H54 (cell line): ENCODE results near the gene SAP30BP.
"Not testable (repeated sequence)": the region's sequence is repeated elsewhere in the genome, so short reads cannot be mapped to it uniquely, and the experiment has no call there.

Experiments
- DNase-seq: peaks from one replicate; pipeline ENCODE4 v3.0.0; 2011; ENCODE audit warnings: low spot score, mixed read lengths; ENCODE audit not compliant: insufficient read length
- FAIRE-seq: peaks from 3 replicates; lab custom pipeline; 2011; peaks lifted over from hg19 to GRCh38; lab: Jason Lieb, UNC
- POLR2A ChIP-seq: IDR thresholded peaks from 2 replicates; pipeline ENCODE4 v1.6.1; 2011; ENCODE audit warnings: low read depth, mild to moderate bottlenecking, low read length

Gene SAP30BP

DNA sequence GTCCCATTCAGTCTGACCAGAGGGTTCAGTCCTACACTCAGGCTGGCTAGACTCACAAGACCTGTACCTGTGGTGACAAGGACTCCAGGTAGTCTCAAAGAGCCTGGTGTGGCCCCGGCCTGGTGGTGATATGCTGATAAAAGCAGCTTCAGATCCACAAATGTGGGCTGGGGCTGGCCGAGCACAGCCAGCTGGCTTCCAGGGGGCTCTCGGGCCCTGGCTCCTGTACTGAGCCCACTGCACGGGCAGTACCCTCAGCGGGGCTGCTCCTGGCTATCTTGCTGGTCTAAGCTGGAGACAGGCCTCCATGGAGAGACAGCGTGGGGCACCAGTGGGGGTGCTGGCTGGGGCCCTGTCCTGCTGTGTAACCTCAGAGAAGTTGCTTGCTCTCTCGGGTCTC, 29.6 kb upstream of the SAP30BP start:
- no peak for FAIRE-seq
- no peak for DNase-seq
- TF ChIP-seq POLR2A = no peak

GRCh38 chr17:75638039-75638438, 29.1 kb upstream of the SAP30BP start:
- DNase-seq, FAIRE-seq: not testable (repeated sequence)

DNA sequence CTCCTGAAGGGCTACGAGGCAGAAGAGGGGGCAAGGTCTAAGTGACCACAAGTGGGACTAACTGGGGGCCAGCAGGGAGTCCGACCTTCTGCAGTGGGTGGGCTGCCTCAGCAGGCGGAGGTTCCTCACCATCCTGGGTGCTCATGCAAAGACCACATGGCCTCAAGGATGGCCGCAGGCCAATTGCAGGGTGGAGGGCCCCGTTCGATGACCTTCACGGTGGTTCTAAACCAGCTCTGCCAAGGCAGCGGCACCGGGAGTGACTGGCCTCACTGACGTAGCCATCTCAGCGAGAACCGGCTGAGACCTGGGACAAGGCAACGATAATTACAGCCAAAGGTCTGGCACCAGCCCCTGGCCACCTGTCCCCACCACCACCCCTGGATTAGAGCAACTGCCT, 28.2 kb upstream of the SAP30BP start:
- TF ChIP-seq POLR2A = no peak
- DNase-seq (no peak), FAIRE-seq (no peak)

GRCh38 chr17:75639327-75639726, 27.8 kb upstream of the SAP30BP start:
- DNase-seq (no peak), FAIRE-seq (no peak)
- TF ChIP-seq POLR2A = no peak

DNA sequence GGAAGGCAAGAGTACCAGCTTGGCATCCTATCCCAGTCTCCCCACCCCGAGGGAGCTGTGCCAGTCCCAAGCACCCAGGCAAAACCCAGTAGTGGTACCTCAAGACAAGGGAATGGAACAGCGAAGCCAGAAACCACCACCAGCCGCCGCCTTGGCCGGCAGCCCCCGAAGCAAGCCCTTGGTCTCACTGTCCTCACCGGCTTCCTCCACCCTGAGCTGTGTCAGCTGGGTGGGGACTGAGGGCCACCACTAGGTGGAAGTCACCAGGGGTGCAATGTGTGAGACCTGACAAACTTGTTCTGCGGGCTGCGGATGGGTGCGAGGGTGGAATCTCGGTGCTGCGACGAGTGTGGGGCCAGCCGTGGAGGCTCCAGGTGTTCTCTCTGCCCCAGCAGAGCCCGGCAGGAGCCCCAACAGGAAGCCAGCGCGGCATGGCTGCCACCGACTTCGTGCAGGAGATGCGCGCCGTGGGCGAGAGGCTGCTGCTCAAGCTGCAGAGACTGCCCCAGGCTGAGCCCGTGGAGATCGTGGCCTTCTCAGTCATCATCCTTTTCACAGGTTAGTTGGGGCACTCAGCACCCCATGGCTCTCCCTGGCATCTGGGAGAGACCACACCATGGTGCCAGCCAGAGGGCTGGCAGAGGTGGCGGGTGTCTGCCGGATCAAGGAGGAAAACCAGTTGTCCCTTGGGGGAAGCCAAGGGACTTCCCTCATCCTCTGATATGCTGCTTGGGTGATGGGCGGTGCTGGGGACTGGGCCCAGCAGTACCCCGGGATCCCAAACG, 27.2 kb upstream of the SAP30BP start:
- FAIRE-seq = no peak
- no peak for DNase-seq
- no peak for TF ChIP-seq POLR2A

- FAIRE-seq = no peak
- no peak for DNase-seq
- no peak for TF ChIP-seq POLR2A
Measured at GRCh38 chr17:75640556-75641119, 26.5 kb upstream of the SAP30BP start.

DNA sequence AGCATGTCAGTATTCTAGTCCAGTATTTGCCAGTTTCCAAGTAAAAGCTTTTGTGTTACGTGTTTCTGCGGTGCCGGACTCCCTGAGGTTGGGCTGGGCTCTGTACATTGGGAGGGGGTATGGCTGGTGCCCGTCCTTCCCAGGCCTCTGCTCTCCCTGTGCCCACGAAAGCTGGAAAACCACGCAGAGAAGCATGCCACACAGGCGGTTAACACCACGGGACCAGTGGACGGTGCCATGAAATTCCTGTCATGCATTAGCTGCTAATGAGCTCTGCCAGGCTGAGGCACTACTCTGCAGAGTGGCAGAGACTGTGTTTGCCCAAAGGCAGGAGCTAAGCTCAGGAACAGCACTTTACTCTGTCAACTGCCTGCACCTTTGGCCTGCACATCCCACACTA, 25.8 kb upstream of the SAP30BP start:
- DNase-seq (no peak), FAIRE-seq (no peak)
- no peak for TF ChIP-seq POLR2A

DNA sequence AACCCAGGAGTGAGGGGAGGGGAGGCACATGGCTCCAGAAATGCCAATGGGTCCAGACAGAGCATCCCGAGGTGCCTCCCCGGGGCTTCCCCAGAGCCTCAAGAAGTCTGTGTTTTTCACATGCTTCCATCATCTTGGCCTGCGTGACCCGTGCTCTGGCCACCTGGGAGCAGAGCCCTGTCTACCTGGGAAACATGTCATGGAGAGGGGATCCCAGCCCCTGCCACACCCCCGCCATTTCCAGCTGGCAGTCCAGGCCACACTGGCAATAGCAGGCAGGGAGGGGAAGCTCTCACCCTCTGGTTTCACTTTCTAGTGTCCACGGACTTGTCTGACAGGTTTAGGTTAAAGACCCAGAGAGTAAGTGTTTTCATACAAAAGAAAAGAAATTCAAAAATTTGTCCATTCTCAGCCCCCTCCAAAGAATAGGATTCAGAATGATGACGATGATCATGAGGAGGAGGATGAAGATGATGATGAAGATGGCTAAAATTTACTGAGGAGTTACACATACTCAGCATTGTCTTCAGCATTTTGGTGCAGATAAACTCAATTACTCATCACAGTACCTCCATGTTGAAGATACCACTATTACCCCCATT, 24.9 kb upstream of the SAP30BP start:
- no peak for DNase-seq
- TF ChIP-seq POLR2A = no peak
- no peak for FAIRE-seq

- TF ChIP-seq POLR2A = no peak
- DNase-seq = no peak
- FAIRE-seq = no peak
Measured at GRCh38 chr17:75642784-75643642, 24.1 kb upstream of the SAP30BP start.

- FAIRE-seq (no peak), DNase-seq (no peak)
- no peak for TF ChIP-seq POLR2A
Measured at GRCh38 chr17:75643643-75644017, 23.5 kb upstream of the SAP30BP start.

DNA sequence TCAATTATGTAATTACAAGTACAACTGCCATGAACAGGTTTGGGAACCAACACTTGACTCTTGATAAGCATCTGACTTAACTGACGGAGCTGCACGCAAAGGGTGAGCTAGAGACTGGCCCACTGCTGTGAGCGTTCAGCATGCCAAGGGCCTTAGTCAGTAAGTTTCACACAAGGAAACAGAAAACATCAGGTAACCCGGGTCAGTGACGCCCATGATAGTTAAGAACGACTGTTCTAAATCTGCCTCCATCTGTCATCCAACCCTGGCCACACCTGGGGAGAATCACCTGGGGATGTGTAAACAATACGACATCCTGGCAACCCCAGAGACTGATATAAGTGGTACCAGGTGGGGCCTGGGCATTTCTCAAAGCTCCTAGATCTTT, 21.6 kb upstream of the SAP30BP start:
- FAIRE-seq (peak; percentile 38), DNase-seq (peak; percentile 62)
- TF ChIP-seq POLR2A = no peak

- TF ChIP-seq POLR2A = no peak
- no peak for DNase-seq
- no peak for FAIRE-seq
Measured at GRCh38 chr17:75645889-75646637, 21.1 kb upstream of the SAP30BP start.

- FAIRE-seq (no peak), DNase-seq (no peak)
- no peak for TF ChIP-seq POLR2A
Measured at GRCh38 chr17:75646638-75646992, 20.5 kb upstream of the SAP30BP start.
